NT2/D1 (cell line): ENCODE results near the gene RUFY4.

ENCODE experiments used
- DNase-seq: peaks from one replicate; pipeline ENCODE4 v3.0.0-alpha.2; 2011; ENCODE audit warnings: low read depth, low spot score
- H3K27me3 ChIP-seq: 2 replicates; pipeline ENCODE4 v1.6.0; 2011; ENCODE audit warnings: mild to moderate bottlenecking; ENCODE audit not compliant: insufficient read length, insufficient read depth
- H3K36me3 ChIP-seq: 2 replicates; pipeline ENCODE4 v1.6.1; 2011; ENCODE audit warnings: mild to moderate bottlenecking, low read length, mixed read lengths; ENCODE audit not compliant: insufficient read depth, insufficient read length
- H3K4me1 ChIP-seq: 2 replicates; pipeline ENCODE4 v1.5.1; 2011; ENCODE audit not compliant: insufficient read depth, insufficient read length
- H3K4me3 ChIP-seq: 2 replicates; pipeline ENCODE4 v1.5.1; 2011; ENCODE audit warnings: low read depth; ENCODE audit not compliant: insufficient read length
- H3K9ac ChIP-seq: 2 replicates; pipeline ENCODE4 v1.6.0; 2011; ENCODE audit warnings: low read depth; ENCODE audit not compliant: insufficient read length
- H3K9me3 ChIP-seq: 2 replicates; pipeline ENCODE4 v1.5.1; 2011; ENCODE audit warnings: mild to moderate bottlenecking, low read length; ENCODE audit not compliant: insufficient read depth
- SUZ12 ChIP-seq: IDR thresholded peaks from 2 replicates; pipeline ENCODE4 v1.6.1; 2011; ENCODE audit not compliant: insufficient read length, insufficient read depth; ENCODE audit errors: extremely low read depth
- YY1 ChIP-seq: IDR thresholded peaks from 2 replicates; pipeline ENCODE4 v1.6.1; 2011; ENCODE audit not compliant: insufficient read length, insufficient read depth
- ZNF274 ChIP-seq: IDR thresholded peaks from 2 replicates; pipeline ENCODE4 v1.6.1; 2011; ENCODE audit warnings: mild to moderate bottlenecking, low read depth, low read length

RUFY4 gene

GRCh38 chr2:218137514-218137913 is 68.5 kb downstream of the RUFY4 start:
- Histone ChIP-seq H3K4me1 (peaks cover 7% of the 10 kb centered on the region), H3K4me3 (no peak overlapping the region), H3K9ac (no peak overlapping the region), H3K27me3 (no peaks in the 10 kb centered on the region), H3K9me3 (no peaks in the 10 kb centered on the region), H3K36me3 (no peaks in the 10 kb centered on the region)
- no peak for TF ChIP-seq SUZ12
- no peak for TF ChIP-seq ZNF274
- no peak for DNase-seq

- DNase-seq: no peak
- TF ChIP-seq YY1 (no peak), ZNF274 (no peak), SUZ12 (no peak)
- Histone ChIP-seq H3K27me3 (no peaks in the 10 kb centered on the region), H3K36me3 (no peaks in the 10 kb centered on the region), H3K9me3 (no peaks in the 10 kb centered on the region), H3K4me1 (peaks cover 7% of the 10 kb centered on the region), H3K9ac (no peak overlapping the region), H3K4me3 (no peak overlapping the region)
Observed at GRCh38 chr2:218138047-218138446, 69.0 kb downstream of the RUFY4 start.
